ENCODE measurements around the gene NEUROD6. TPM values are rescaled to one million over a fixed set of nuclear protein-coding genes. Genes with fewer than 3 reads are reported as not detected.

The NEUROD6 gene
- total RNA-seq, 2 donors from 2014 or later: not detected

DNA sequence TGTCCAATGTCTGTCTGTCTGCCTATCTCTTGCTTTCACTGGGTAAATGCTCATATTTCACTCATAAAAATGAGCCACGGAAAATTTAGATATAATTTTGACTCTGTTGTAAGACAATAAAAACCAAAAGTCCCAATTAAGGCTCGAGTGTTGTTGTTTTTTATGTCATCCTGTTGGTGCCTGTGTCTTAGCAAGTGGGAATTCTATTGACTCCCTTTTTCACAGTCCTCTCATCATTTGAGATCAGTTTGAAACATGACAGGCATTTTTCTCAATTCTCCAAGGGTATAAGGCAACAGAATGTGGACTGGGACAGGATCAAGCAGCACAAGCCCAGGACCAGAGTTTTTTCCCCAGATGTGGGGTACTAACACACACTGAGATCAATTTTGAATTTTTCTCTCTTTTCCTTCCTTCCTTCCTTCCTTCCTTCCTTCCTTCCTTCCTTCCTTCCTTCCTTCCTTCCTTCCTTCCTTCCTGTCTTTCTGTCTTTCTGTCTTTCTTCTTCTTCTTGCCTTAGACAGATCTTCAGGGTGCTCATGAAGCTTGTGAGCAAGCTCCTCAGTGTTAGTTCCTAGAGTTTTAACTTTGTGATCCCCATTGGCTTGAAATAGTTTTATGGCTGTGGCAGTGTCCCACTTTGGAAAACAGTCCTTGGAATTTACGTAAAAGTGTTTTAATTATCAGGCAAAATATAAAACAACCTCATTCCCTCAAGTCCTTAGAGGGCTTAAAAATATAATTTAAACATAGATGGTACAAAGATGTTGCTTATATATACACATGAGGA lies 3.2 kb upstream of the NEUROD6 start:
- Mint-ChIP-seq H3K4me3 (no peak overlapping the region), H3K4me1 (no peaks in the 10 kb centered on the region), H3K36me3 (ENCODE audit: low read depth) (no peaks in the 10 kb centered on the region), H3K27ac (no peak overlapping the region), H3K27me3 (no peaks in the 10 kb centered on the region)
- ATAC-seq (no peak), DNase-seq (no peak)
- H3K9me3 ChIP-seq (ENCODE audit: control insufficient read depth, low read length, poor library complexity, severe bottlenecking): no peaks in the 10 kb centered on the region

DNA sequence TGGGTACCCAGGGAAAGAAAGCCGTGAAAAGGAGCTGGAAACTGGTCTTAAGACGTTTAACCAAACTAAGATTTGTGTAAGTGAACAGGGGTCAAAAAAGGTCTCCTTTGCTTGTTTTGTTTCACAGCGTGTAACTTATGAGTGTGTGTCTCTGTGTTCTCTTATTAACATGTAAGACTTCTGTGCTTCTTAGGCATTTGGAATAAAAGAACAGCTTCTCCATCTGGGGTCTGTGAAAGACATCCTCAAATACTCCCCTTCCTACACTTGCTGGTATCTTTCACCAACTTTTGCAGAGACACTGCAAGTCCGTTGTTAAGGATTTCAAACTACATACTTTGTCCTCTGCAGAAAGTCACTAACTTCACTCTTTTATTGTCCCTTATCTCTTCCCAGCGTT lies 615 bp upstream of the NEUROD6 start:
- DNase-seq: no peak
- Mint-ChIP-seq H3K4me1 (no peaks in the 10 kb centered on the region), H3K27ac (no peak overlapping the region), H3K27me3 (no peaks in the 10 kb centered on the region), H3K36me3 (ENCODE audit: low read depth) (no peaks in the 10 kb centered on the region), H3K4me3 (no peak overlapping the region)
- no peaks in the 10 kb centered on the region for H3K9me3 ChIP-seq (ENCODE audit: control insufficient read depth, low read length, poor library complexity, severe bottlenecking)
- ATAC-seq: no peak

DNA sequence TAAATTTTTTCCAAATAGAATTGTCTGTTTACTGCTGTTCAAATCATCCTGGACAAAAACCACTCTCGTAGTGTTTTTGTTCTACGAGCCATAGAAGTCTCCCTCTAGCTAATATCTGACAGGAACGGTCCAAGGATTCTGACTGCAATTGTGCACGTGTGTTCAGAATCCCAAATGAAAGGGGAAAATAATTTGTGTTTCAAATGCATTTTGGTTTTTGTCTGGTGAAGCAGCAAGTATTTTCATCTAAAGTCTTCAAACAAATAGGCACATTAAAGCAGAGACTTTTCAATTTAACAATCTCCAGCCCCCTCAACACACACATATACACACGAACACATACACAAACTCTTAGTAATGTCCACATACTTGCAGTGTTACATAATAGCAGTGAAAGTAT lies 475 bp downstream of the NEUROD6 start:
- no peaks in the 10 kb centered on the region for H3K4me1 Mint-ChIP-seq
- H3K9me3 ChIP-seq (ENCODE audit: control insufficient read depth, low read length, poor library complexity, severe bottlenecking): no peaks in the 10 kb centered on the region
- no peak for DNase-seq
- H3K27ac Mint-ChIP-seq: no peak overlapping the region
- no peaks in the 10 kb centered on the region for H3K36me3 Mint-ChIP-seq (ENCODE audit: low read depth)
- ATAC-seq: no peak
- no peaks in the 10 kb centered on the region for H3K27me3 Mint-ChIP-seq
- no peak overlapping the region for H3K4me3 Mint-ChIP-seq

DNA sequence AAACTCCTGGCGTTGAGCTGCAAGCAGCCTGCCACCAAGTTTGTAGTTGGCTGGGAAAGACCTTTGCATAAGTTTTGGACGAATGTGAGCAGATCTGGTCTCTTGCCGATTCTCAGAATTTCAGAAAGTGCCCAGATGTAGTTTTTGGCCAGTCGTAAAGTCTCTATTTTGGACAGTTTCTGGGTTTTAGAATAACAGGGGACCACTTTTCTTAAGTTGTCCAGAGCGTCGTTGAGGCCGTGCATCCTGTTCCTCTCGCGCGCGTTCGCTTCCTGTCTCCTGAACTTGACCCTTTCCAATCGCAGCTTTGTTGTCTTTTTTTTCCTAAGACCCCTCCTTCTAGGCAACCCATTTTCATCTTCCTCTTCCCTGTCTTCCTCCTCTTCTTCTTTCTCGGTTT lies 1.8 kb downstream of the NEUROD6 start:
- no peaks in the 10 kb centered on the region for H3K36me3 Mint-ChIP-seq (ENCODE audit: low read depth)
- H3K27ac Mint-ChIP-seq: no peak overlapping the region
- no peaks in the 10 kb centered on the region for H3K9me3 ChIP-seq (ENCODE audit: control insufficient read depth, low read length, poor library complexity, severe bottlenecking)
- H3K4me3 Mint-ChIP-seq: no peak overlapping the region
- no peaks in the 10 kb centered on the region for H3K27me3 Mint-ChIP-seq
- ATAC-seq (no peak), DNase-seq (no peak)
- H3K4me1 Mint-ChIP-seq: no peaks in the 10 kb centered on the region

DNA sequence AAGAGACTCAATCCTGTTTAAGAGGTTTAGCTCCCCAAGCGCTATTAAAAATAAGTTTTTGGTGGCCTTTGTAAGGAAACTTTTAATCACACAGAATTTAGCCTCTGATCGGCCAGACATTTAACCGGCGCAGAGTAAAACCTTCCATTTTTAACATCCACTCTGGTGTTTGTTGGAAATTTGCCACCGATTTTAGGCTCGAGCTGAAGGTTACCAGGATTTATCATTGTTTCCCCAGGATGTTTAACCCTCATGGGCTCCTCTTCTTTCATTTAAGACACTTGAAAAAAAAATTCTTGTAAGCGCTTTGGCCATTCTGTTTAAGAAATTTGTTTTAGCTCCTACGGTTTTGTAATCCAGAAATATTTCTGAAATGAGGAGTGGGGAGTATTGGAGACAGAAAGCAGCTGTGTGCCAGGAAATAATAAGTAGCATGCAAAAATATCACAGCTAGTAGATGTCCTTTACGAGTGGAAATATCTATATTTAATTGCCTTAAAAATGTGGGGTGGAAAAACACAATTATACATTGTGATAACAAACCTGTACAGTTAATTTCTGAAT lies 3.4 kb downstream of the NEUROD6 start:
- DNase-seq (no peak), ATAC-seq (no peak)
- no peak overlapping the region for H3K27ac Mint-ChIP-seq

DNA sequence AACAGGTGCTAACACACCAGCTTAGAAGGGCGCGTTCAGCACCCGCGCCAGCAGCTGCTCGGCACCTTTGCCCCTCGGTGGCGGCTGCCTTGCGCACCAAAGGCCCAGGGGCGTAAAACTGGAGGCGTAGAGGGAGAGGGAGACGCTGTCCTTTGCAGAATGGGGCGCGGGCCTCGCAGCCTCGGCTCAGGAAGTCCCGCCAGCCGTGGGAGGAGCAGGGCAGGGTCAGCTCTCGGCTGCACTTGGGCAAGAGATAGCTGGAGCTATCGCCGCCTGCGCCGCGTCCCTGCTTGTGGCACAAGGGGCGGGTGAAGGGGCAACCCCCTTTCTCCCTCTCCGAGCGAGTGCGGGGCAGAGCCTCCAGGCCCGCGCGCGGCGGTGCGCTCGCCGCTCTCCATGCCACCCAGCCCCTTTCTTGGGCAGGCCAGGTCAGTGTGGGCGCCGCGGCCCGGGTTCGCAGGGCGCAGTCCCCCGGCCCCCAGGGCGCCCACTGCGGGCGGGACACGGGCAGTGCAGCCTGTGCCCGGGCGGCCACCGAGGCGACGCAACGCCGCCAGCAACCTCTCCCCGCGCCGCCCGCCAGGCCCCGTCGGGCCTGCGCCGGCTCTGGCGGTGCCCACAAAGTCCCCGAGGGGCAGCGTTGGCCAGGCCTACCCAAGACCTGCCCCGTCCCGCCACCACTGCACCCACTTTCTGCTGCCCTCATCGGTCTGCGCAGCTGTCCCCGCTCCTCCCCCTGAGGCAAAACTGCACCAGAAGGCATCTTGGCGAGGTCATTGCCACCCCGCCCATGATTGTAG lies 4.1 kb downstream of the NEUROD6 start:
- H3K27ac Mint-ChIP-seq: no peak overlapping the region
- ATAC-seq: no peak
- no peaks in the 10 kb centered on the region for H3K4me1 Mint-ChIP-seq
- H3K27me3 Mint-ChIP-seq: no peaks in the 10 kb centered on the region
- no peaks in the 10 kb centered on the region for H3K36me3 Mint-ChIP-seq (ENCODE audit: low read depth)
- H3K4me3 Mint-ChIP-seq: no peak overlapping the region
- no peaks in the 10 kb centered on the region for H3K9me3 ChIP-seq (ENCODE audit: control insufficient read depth, low read length, poor library complexity, severe bottlenecking)
- DNase-seq: no peak

More for the DNA sequence above, 3.4 kb downstream of the NEUROD6 start:
- no peaks in the 10 kb centered on the region for H3K4me1 Mint-ChIP-seq
- H3K4me3 Mint-ChIP-seq: no peak overlapping the region
- H3K9me3 ChIP-seq (ENCODE audit: control insufficient read depth, low read length, poor library complexity, severe bottlenecking): no peaks in the 10 kb centered on the region
- H3K27me3 Mint-ChIP-seq: no peaks in the 10 kb centered on the region
- no peaks in the 10 kb centered on the region for H3K36me3 Mint-ChIP-seq (ENCODE audit: low read depth)

DNA sequence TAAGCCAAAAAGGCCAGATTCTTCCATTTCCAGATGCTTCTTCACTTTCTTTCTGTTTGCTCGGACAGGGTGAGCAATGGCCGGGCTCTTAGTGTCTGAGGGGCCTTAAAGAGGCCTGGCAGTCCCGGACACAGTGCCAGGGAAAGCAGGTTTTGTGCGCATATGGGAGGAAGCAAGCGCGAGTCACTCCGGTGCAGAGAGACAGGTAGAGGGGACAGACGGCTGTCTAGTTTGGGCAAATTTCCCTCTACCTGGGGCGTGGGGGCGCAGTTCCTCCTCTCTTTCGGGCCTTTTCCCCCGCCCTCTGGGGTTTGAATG lies 4.7 kb downstream of the NEUROD6 start:
- H3K9me3 ChIP-seq (ENCODE audit: control insufficient read depth, low read length, poor library complexity, severe bottlenecking): no peaks in the 10 kb centered on the region
- no peaks in the 10 kb centered on the region for H3K27me3 Mint-ChIP-seq
- no peak for ATAC-seq
- H3K4me3 Mint-ChIP-seq: no peak overlapping the region
- no peaks in the 10 kb centered on the region for H3K36me3 Mint-ChIP-seq (ENCODE audit: low read depth)
- no peak for DNase-seq
- H3K4me1 Mint-ChIP-seq: no peaks in the 10 kb centered on the region
- H3K27ac Mint-ChIP-seq: no peak overlapping the region

DNA sequence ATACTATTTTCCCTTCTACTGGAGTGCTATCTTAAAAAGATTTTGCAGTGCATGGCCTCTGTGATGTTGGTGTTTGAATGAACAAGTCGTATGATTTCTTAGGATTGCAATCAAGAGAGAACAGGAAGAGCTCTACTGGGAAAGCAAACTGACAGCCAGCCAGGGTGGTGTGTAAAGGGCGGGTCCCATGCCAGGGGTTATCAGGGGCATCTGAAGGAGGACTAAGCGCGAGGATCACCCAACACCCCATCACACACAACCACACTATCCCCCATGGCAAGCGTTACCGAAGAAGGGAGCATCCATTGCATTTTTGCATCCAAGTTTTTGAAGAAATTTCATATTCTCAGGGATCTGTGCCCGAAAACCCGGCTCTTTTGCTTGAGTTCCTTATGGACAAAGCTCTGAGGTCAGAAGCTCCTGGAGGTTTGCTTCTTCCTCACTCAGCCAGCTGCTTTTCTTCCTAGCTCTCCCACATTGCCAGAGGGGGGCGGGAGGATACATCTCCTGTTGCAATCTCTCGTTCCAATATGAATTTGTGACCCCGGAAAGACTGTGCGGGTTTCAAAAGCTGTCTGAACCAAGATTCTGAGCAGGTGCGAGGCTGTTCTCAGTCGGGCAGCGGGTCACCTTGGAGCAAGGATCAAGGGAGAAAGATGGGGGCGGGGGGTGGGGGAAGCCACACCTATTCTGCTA lies 5.2 kb downstream of the NEUROD6 start:
- no peaks in the 10 kb centered on the region for H3K9me3 ChIP-seq (ENCODE audit: control insufficient read depth, low read length, poor library complexity, severe bottlenecking)
- no peak overlapping the region for H3K4me3 Mint-ChIP-seq
- DNase-seq (no peak), ATAC-seq (no peak)
- no peak overlapping the region for H3K27ac Mint-ChIP-seq
- no peaks in the 10 kb centered on the region for H3K36me3 Mint-ChIP-seq (ENCODE audit: low read depth)
- H3K4me1 Mint-ChIP-seq: no peaks in the 10 kb centered on the region
- H3K27me3 Mint-ChIP-seq: no peaks in the 10 kb centered on the region

DNA sequence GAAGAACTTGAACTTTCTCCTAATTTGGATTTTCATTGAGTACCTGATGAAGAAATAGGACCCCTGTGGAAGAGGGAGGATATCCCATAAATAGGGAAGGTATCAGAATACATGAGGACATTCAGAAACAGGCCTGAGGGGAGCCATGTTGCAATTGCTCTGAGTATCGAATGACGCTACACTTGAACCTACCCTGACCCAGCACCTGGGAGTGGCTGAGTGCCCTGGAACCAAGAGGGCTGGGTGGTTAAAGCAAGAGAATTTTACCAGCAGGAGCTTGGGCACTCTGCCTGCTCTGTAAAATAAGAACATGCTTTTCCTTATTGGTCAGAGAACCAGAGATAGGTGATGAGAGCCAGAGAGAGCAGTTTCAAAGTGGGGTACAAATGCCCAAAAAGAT lies 7.2 kb downstream of the NEUROD6 start:
- H3K27ac Mint-ChIP-seq: no peak overlapping the region
- H3K27me3 Mint-ChIP-seq: no peaks in the 10 kb centered on the region
- DNase-seq (no peak), ATAC-seq (no peak)
- H3K4me1 Mint-ChIP-seq: no peaks in the 10 kb centered on the region
- H3K9me3 ChIP-seq (ENCODE audit: control insufficient read depth, low read length, poor library complexity, severe bottlenecking): no peaks in the 10 kb centered on the region
- H3K4me3 Mint-ChIP-seq: no peak overlapping the region
- H3K36me3 Mint-ChIP-seq (ENCODE audit: low read depth): no peaks in the 10 kb centered on the region

DNA sequence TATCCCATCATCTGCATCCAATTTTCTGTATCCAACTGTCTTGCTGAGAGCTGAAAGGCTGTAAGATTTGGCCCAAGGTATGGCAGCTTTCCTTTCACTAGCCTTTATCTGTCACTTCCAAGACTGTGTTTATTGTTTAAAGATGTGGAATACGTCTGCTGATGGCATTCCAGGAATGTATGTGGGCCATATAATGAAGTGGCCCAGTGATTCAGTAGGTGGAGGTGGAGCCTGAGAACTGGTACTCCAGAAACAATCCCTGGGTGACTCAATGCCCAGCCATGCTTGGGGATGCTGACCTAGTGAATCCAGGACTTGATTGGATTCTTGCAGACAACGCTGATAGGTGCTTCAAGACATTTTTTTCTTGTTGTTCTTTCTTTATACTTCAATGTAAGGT lies 13.5 kb downstream of the NEUROD6 start:
- no peaks in the 10 kb centered on the region for H3K27me3 Mint-ChIP-seq
- DNase-seq: no peak
- no peak for ATAC-seq
- no peak overlapping the region for H3K4me3 Mint-ChIP-seq
- no peak overlapping the region for H3K27ac Mint-ChIP-seq
- no peaks in the 10 kb centered on the region for H3K4me1 Mint-ChIP-seq
- H3K9me3 ChIP-seq (ENCODE audit: control insufficient read depth, low read length, poor library complexity, severe bottlenecking): no peaks in the 10 kb centered on the region
- H3K36me3 Mint-ChIP-seq (ENCODE audit: low read depth): no peaks in the 10 kb centered on the region

DNA sequence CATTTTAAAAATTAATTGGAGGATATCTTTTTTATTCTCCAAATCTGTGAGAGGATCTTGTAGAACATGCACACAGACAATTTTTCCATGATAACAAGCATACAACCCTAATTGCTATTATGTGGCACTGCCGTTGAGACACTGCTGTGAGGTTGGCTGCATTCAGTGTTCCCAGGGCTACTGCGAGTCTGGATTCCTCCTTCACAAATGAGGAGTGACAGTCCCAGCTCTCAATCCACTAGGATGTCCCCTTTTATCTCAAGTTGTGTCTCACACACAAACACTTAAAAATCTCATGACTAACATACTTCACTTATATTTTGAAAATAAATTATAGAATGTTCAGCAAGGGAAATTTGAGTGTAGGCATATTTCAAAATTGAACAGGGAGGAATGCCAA lies 14.1 kb downstream of the NEUROD6 start:
- no peak overlapping the region for H3K27ac Mint-ChIP-seq
- no peaks in the 10 kb centered on the region for H3K4me1 Mint-ChIP-seq
- ATAC-seq (no peak), DNase-seq (no peak)
- no peak overlapping the region for H3K4me3 Mint-ChIP-seq
- H3K36me3 Mint-ChIP-seq (ENCODE audit: low read depth): no peaks in the 10 kb centered on the region
- H3K9me3 ChIP-seq (ENCODE audit: control insufficient read depth, low read length, poor library complexity, severe bottlenecking): no peaks in the 10 kb centered on the region
- H3K27me3 Mint-ChIP-seq: no peaks in the 10 kb centered on the region

DNA sequence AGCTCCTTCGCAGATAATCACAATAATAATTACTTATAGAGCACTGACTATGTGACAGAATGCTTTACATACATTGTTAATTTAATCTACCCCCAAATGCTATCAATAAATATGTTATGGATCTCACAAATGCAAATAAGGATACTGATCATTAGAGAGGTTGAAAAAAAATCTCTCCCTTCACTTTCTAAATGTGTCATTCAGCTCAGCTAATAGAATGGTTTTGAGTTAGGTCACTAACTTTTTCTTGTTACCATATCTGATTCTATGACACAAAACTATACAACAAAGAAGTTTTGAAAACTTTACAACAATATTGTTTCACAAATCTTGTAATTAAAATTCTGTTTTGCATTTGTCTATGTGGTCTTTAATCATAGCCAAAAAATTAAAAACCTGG lies 17.4 kb downstream of the NEUROD6 start:
- Mint-ChIP-seq H3K27me3 (no peaks in the 10 kb centered on the region), H3K27ac (no peak overlapping the region), H3K4me3 (no peak overlapping the region), H3K36me3 (ENCODE audit: low read depth) (no peaks in the 10 kb centered on the region), H3K4me1 (no peaks in the 10 kb centered on the region)
- DNase-seq (no peak), ATAC-seq (no peak)
- H3K9me3 ChIP-seq (ENCODE audit: control insufficient read depth, low read length, poor library complexity, severe bottlenecking): no peaks in the 10 kb centered on the region

DNA sequence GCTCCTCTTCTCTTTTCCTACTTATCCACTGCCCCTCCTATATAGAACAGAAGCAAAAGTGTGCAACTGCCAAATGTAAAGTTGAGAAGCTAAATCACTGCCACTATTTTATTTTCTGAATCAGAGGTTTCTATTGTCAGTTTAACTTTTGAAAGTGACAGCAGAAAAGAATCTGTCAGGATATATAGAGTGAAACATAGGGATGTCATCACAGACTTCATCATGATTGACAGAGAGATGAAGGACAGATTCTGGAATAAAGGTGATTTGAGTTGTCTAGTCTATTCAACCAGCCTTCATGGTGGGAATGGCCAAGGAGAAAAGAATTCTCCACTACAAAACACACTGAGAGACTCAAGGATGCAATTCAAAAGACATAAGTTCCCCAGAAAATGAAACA lies 19.9 kb downstream of the NEUROD6 start:
- H3K9me3 ChIP-seq (ENCODE audit: control insufficient read depth, low read length, poor library complexity, severe bottlenecking): no peaks in the 10 kb centered on the region
- ATAC-seq (no peak), DNase-seq (no peak)
- H3K27me3 Mint-ChIP-seq: no peaks in the 10 kb centered on the region
- no peak overlapping the region for H3K27ac Mint-ChIP-seq
- H3K4me1 Mint-ChIP-seq: no peaks in the 10 kb centered on the region
- no peak overlapping the region for H3K4me3 Mint-ChIP-seq
- no peaks in the 10 kb centered on the region for H3K36me3 Mint-ChIP-seq (ENCODE audit: low read depth)
